H1 (cell line): ENCODE results near the gene MYO15A. TPM values are rescaled to one million over a fixed set of nuclear protein-coding genes. Genes with fewer than 3 reads are reported as not detected.

Experiments used
- ASH2L ChIP-seq: fragments of 200-600, 300-600 bp; sonication (generic); IDR thresholded peaks from one replicate; pipeline ENCODE4 v1.7.1; 2017; ENCODE audit warnings: low read length
- ATF3 ChIP-seq: IDR thresholded peaks from 2 replicates; pipeline ENCODE4 v1.6.1; 2011; ENCODE audit warnings: low read depth, mild to moderate bottlenecking, low read length; ENCODE audit not compliant: insufficient read depth
- BCL11A ChIP-seq, 2 experiments: IDR thresholded peaks; one replicate each; pipeline ENCODE4 v1.6.1; 2011; ENCODE audit warnings: low read depth in 2 of 2, low read length in 2 of 2, mild to moderate bottlenecking in 2 of 2
- BRCA1 ChIP-seq: IDR thresholded peaks from 2 replicates; pipeline ENCODE4 v1.6.1; 2012; ENCODE audit warnings: low read depth, low read length, improper control_type of control experiment
- CHD7 ChIP-seq: fragments of 300-600 bp; sonication (generic); IDR thresholded peaks from 2 replicates; pipeline ENCODE4 v1.7.1; 2012; ENCODE audit warnings: low read length, moderate library complexity, mild to moderate bottlenecking, inconsistent platforms; ENCODE audit not compliant: insufficient replicate concordance
- GTF2F1 ChIP-seq: IDR thresholded peaks from 2 replicates; pipeline ENCODE4 v1.6.1; 2012; ENCODE audit warnings: low read depth, low read length, improper control_type of control experiment, borderline replicate concordance
- NANOG ChIP-seq: IDR thresholded peaks from 2 replicates; pipeline ENCODE4 v1.6.1; 2011; ENCODE audit warnings: low read length, low read depth, mild to moderate bottlenecking, inconsistent platforms; ENCODE audit not compliant: insufficient read depth, poor library complexity, severe bottlenecking
- PHF8 ChIP-seq: fragments of 200-600 bp; sonication (generic); conservative IDR thresholded peaks from 2 replicates; pipeline ENCODE4 v1.7.1; 2012; ENCODE audit warnings: low read depth, mild to moderate bottlenecking, inconsistent platforms, low read length, moderate library complexity
- POLR2AphosphoS5 ChIP-seq: IDR thresholded peaks from 2 replicates; pipeline ENCODE4 v1.6.1; 2011; ENCODE audit warnings: low read depth, low read length
- SUZ12 ChIP-seq: fragments of 200-600 bp; sonication (generic); IDR thresholded peaks from 2 replicates; pipeline ENCODE4 v1.6.1; 2012; ENCODE audit warnings: mild to moderate bottlenecking, inconsistent platforms, low read length, moderate library complexity, mixed read lengths
- polyA plus RNA-seq, 7 experiments: library from polyadenylated mRNA; depleted of rRNA in 3 of 7; stranded (reverse) in 5 of 7; unstranded in 2 of 7; fragments of >200 nt in 5 of 7; fragments of 200-250 nt in 2 of 7; gene quantifications; 1 replicate in 5 of 7; 2 replicates in 1 of 7; 4 replicates in 1 of 7; pipeline versions ENCODE4 v1.2.1 to v1.2.3, GENCODE V29; 2011 to 2013; ENCODE audit warnings: missing spikeins in 2 of 7, mixed read lengths in 2 of 7
- total RNA-seq: library from RNA; stranded (reverse); fragmentation: NEBNext Ultra II Directional; extraction: Animal tissue kit (Norgen Biotek cat#: 25700); gene quantifications from 2 replicates; pipeline ENCODE4 v1.2.1, GENCODE V29; 2021

The MYO15A gene
- total and polyA plus RNA-seq, 2 of the 8 experiments (the other 6 are each of a cell fraction or from before 2014, with no cell fraction given): 1.6 to 4.2 TPM

GRCh38 chr17:18158022-18158600, 49.6 kb downstream of the MYO15A start (continued):
- TF ChIP-seq ATF3 (no peak), GTF2F1 (no peak), BCL11A (IDR thresholded peaks at IDR 0.05; ENCODE audit: low read depth in 2 of 2, low read length in 2 of 2) (no peak), ASH2L (no peak), POLR2AphosphoS5 (0 out of 2 replicates have a peak, but pooled peaks have one; percentile 21), SUZ12 (no peak), PHF8 (no peak), BRCA1 (no peak), NANOG (no peak), CHD7 (no peak)
